Measurements from ENCODE around the gene AK5.
"Not testable (repeated sequence)": the region's sequence is repeated elsewhere in the genome, so short reads cannot be mapped to it uniquely, and the experiment has no call there.

Gene AK5

DNA sequence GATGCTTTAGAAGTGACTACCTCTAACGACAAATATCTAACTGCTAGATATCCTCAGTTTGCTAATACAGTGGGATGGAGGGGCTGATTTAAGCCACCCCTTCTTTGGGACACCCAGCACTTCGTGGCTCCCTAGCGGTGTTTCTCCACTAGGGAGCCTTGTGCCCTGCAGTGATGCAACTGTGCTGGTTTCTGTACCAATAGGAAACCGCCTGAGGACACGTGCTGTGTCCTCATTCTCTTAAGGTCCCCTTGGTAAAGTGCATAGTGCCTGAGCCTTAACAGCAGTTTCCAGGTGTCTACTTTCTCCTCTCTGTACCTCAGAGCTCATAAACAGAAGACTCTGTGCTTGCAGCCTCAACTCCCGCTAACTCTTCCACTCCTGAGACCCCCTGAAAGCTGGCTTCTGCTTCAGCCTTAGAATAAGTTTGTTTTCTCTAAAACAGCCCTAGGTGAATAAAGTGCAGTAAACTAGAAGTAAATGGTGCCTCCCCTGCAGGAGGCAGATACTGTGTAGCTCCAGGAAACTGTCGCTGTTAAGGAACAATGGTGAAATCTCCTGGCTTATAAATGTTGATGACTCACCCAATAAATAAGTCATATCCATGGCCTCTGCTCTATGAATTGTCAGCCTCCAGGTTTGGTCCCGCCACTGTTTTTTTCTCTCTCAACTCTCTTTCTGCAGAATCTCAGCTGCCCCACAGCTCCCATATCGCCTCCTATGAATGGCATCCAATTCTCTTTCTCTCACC, 130.4 kb downstream of the AK5 start:
- POLR2A ChIA-PET, result no interaction called here
- no peak for DNase-seq (ENCODE audit: low read depth, low spot score)

DNA sequence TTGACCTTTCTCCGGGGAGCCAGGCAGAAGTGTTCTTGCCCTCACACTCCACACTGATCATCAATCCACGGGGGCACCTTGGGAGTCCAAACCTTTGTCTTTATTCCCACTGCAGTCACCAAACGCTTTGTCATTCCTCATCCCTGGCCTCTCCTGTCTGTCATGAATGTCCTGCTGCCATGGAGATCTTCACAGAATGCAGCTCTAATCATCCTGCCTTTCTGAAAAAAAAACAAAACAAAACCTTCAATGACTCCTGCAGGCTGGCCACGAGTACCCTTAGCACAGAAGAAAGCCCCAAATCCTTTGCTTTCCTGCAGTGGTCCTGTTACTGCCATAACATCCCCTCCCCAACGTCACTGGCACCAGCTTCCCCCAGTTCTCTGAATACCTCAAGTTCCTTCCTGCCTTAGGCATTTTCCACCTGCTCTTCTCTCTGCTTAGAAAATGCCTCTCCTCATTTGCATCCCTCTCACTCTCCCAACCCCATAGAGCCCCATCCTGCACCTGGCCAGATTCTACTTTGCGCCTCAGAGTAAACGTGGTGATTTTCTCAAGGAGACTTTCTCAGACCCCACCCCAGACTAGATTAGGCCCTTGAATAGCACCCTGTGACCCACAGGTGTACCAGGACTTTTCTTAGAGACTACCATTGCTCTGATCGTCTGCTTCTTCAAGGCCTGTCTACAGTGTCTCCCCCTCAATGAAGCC, 131.2 kb downstream of the AK5 start:
- H3K4me3 ChIP-seq (ENCODE audit: low read depth, low read length), result no peak overlapping the region
- CTCF ChIA-PET, result no interaction called here
- no peak for DNase-seq (ENCODE audit: low read depth, low spot score)
- TF ChIP-seq, protein P1, sequence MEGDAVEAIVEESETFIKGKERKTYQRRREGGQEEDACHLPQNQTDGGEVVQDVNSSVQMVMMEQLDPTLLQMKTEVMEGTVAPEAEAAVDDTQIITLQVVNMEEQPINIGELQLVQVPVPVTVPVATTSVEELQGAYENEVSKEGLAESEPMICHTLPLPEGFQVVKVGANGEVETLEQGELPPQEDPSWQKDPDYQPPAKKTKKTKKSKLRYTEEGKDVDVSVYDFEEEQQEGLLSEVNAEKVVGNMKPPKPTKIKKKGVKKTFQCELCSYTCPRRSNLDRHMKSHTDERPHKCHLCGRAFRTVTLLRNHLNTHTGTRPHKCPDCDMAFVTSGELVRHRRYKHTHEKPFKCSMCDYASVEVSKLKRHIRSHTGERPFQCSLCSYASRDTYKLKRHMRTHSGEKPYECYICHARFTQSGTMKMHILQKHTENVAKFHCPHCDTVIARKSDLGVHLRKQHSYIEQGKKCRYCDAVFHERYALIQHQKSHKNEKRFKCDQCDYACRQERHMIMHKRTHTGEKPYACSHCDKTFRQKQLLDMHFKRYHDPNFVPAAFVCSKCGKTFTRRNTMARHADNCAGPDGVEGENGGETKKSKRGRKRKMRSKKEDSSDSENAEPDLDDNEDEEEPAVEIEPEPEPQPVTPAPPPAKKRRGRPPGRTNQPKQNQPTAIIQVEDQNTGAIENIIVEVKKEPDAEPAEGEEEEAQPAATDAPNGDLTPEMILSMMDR (IDR thresholded peaks at IDR 0.05; ENCODE audit: insufficient read depth, low read length, missing control alignments), result no peak
- POLR2A ChIA-PET, result no interaction called here

More for the DNA sequence above, 130.4 kb downstream of the AK5 start:
- TF ChIP-seq, protein P1 (IDR thresholded peaks at IDR 0.05; ENCODE audit: insufficient read depth, low read length, missing control alignments), result no peak
- no peak overlapping the region for H3K4me3 ChIP-seq (ENCODE audit: low read depth, low read length)
- CTCF ChIA-PET, result no interaction called here

DNA sequence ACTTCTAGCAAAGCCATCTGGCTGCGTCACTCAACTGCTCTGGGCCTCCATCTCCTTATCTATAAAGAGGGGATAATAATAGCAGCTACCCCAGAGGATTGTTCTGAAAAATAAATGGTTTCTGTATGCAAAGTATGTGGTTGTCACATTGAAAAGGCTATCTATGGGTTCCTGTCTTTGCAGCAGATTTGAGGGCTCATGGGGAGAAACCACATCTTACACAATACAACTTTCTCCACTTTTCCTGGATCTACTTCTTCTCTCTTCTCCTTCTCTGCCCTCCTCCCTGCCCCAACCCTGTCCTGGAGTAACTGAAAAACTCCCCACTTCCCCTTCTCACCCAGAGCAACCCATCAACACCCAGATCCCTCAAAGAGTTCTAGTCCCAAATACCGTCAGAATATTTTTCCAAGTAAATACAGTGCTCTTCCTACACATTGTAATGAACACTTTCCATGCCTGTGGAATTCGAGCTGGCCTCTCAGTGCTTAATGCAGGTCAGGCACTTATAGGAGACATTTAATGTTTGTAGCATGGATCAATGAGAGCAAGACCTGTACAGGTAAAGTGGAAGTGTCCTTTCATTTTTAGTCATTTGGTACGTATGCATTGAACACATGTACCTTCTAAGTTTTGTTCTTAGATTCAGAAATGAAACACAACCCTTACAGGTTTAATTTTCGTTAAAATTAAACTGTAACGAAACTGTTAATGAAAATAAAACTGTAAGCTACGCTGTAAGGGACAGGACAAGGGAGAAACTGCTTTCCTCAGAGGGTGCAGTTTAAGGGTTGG, 131.9 kb downstream of the AK5 start:
- ChIA-PET POLR2A (no interaction called here), CTCF (no interaction called here)
- DNase-seq (ENCODE audit: low read depth, low spot score), result no peak
- H3K4me3 ChIP-seq (ENCODE audit: low read depth, low read length), result no peak overlapping the region
- TF ChIP-seq, protein P1 (IDR thresholded peaks at IDR 0.05; ENCODE audit: insufficient read depth, low read length, missing control alignments), result no peak

DNA sequence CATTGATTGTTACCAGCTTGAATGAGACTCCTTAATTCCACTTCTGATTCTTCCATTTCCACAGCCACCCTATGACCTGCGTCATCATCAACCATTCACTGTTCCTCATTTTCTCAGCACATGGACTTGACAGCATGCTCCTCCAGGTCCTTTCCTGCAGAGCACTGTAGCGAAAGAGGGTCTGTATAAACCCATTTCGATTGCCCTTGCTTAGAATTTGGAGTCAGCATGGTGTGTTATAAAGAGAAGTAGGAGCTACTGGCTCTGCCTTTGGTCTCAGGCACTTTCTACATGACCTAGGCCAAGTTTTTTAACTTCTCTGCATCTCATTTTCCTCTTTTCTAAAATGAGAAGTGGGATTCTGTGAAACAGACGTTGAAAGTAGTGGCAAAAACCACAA, 133.8 kb downstream of the AK5 start:
- ChIA-PET POLR2A (no interaction called here), CTCF (interaction anchor here (1.0 kb wide), 1 partner anchor 33 kb away, joined by 3 read pairs; no protein-coding TSS in a partner anchor)
- TF ChIP-seq, protein P1 (IDR thresholded peaks at IDR 0.05; ENCODE audit: insufficient read depth, low read length, missing control alignments), result no peak
- no peak for DNase-seq (ENCODE audit: low read depth, low spot score)
- no peak overlapping the region for H3K4me3 ChIP-seq (ENCODE audit: low read depth, low read length)

DNA sequence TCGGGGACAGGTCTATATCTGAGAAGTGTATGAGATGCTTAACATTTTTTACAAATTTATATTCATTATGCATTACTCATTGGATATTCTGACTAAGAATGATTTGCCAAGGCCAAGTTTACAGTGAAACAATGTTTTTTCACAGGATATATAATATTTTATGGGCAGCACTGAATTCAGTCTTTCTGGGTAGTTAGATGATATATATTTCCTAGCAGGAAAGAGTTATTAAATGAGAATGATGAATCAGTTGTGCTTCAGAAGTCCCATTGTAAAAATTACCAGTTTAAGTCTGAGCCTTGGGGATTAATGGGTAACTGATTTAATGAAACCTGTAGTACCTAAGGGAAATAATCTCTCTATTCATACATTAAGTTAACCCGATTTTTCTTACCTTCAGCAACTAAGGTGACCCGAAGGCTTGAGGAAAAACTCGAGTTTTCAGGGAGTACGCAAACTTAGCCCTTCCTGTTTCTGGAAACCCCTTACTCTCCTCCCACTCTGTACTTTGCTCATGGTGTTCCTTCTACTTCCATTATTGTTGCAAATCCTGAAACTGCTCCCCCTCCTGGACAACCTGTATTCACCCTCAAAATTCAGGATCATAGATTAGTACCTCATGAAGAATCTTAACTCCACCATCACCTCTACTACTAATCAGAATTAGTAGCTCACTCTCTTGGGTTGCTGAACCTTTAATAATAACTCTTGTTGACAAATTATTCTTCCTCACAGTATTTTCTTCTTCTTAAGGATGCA, 135.1 kb downstream of the AK5 start:
- POLR2A ChIA-PET, result no interaction called here
- no peak for DNase-seq (ENCODE audit: low read depth, low spot score)
- TF ChIP-seq, protein P1 (IDR thresholded peaks at IDR 0.05; ENCODE audit: insufficient read depth, low read length, missing control alignments), result peak; percentile 11
- CTCF ChIA-PET, result no interaction called here
- H3K4me3 ChIP-seq (ENCODE audit: low read depth, low read length), result no peak overlapping the region

DNA sequence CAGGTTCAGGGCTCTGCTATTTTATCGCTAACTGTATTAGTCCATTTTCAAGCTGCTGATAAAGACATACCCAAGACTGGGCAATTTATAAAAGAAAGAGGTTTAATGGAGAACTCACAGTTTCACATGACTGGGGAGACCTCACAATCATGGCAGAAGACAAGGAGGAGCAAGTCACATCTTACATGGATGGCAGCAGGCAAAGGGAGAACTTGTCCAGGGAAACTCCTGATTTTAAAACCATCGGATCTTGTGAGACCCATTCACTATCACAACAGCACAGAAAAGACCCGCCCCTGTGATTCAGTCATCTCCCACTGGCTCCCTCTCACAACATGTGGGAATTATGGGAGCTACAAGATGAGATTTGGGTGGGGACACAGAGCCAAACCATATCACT, 136.2 kb downstream of the AK5 start:
- DNase-seq (ENCODE audit: low read depth, low spot score); H3K4me3 ChIP-seq (ENCODE audit: low read depth, low read length); CTCF ChIA-PET; POLR2A ChIA-PET: not testable (repeated sequence)
